Caco-2 (cell line): ENCODE measurements around the gene LGR6. TPM values are rescaled to one million over a fixed set of nuclear protein-coding genes. Genes with fewer than 3 reads are reported as not detected.

Source experiments
- BruUV-seq: library from RNA; stranded (reverse); fragments of 400-500 nt; replicated peaks from 2 replicates; lab custom pipeline; 2021; lab: Mats Ljungman, UMichigan
- CTCF ChIA-PET: fragments of 300-600 bp; sonication (Branson Sonifier 250); formaldehyde crosslinking; loops from one replicate; lab custom pipeline; 2022; ENCODE audit warnings: antibody characterized with exemption; lab: Charles Lee
- POLR2A ChIA-PET: fragments of 300-600 bp; sonication (Branson Sonifier 250); formaldehyde crosslinking; loops from one replicate; lab custom pipeline; 2022; ENCODE audit warnings: antibody characterized with exemption; lab: Charles Lee
- DNase-seq, 2 experiments: peaks; one replicate each; pipeline versions ENCODE4 v3.0.0 to v3.0.0-alpha.2; 2020 to 2022
- H3K27me3 ChIP-seq: replicated peaks from 2 replicates; pipeline ENCODE4 v1.6.0; 2011; ENCODE audit warnings: low read length; ENCODE audit not compliant: control insufficient read depth, insufficient read depth
- H3K36me3 ChIP-seq: 2 replicates; pipeline ENCODE4 v1.5.1; 2011; ENCODE audit warnings: low read length; ENCODE audit not compliant: control insufficient read depth, insufficient read depth
- H3K4me1 ChIP-seq: fragments of 250-450 bp; sonication (Bioruptor Pico); 2 replicates; pipeline ENCODE4 v1.5.1; 2020; ENCODE audit warnings: mild to moderate bottlenecking
- H3K4me3 ChIP-seq: 2 replicates; pipeline ENCODE4 v1.5.1; 2011; ENCODE audit warnings: low read depth, mild to moderate bottlenecking, control low read depth, low read length
- H3K9me3 ChIP-seq: fragments of 250-450 bp; sonication (Bioruptor Pico); 2 replicates; pipeline ENCODE4 v1.5.1; 2020; ENCODE audit warnings: mild to moderate bottlenecking, moderate library complexity
- H3K27ac Mint-ChIP-seq: one replicate; pipeline ENCODE4 v1.8.0; 2022; ENCODE audit warnings: mixed read lengths; ENCODE audit not compliant: unreplicated experiment
- H3K27me3 Mint-ChIP-seq: one replicate; pipeline ENCODE4 v1.8.0; 2022; ENCODE audit warnings: mixed read lengths; ENCODE audit not compliant: insufficient read depth, unreplicated experiment
- H3K36me3 Mint-ChIP-seq: one replicate; pipeline ENCODE4 v1.8.0; 2022; ENCODE audit warnings: mild to moderate bottlenecking, mixed read lengths; ENCODE audit not compliant: insufficient read depth, unreplicated experiment
- H3K4me1 Mint-ChIP-seq: one replicate; pipeline ENCODE4 v1.8.0; 2022; ENCODE audit warnings: low read depth, mixed read lengths; ENCODE audit not compliant: unreplicated experiment
- H3K4me3 Mint-ChIP-seq: one replicate; pipeline ENCODE4 v1.8.0; 2022; ENCODE audit warnings: mild to moderate bottlenecking, moderate library complexity, mixed read lengths; ENCODE audit not compliant: unreplicated experiment
- H3K9me3 Mint-ChIP-seq: one replicate; pipeline ENCODE4 v1.8.0; 2022; ENCODE audit warnings: mixed read lengths; ENCODE audit not compliant: unreplicated experiment
- CTCF ChIP-seq, 2 experiments: fragments of 200-600 bp in 1 of 2; IDR thresholded peaks; 1 replicate in 1 of 2; 2 replicates in 1 of 2; pipeline versions ENCODE4 v1.5.1 to v1.8.0; 2011 to 2022; ENCODE audit warnings: antibody characterized with exemption in 1 of 2, control low read depth in 1 of 2, inconsistent platforms in 1 of 2, low read depth in 1 of 2, low read length in 1 of 2, mild to moderate bottlenecking in 1 of 2, moderate library complexity in 1 of 2; ENCODE audit not compliant: insufficient read depth in 1 of 2, severe bottlenecking in 1 of 2, unreplicated experiment in 1 of 2
- intact Hi-C: fragments of 100-400 bp; cut with micrococcal nuclease; formaldehyde crosslinking; loops from one replicate; pipeline ENCODE4 v1.10.0; 2022; ENCODE audit not compliant: unreplicated experiment
- total RNA-seq: library from RNA; stranded (reverse); gene quantifications from 2 replicates; pipeline ENCODE4 v1.2.3, GENCODE V29; 2022

Gene LGR6
- total RNA-seq, 1 experiment from 2014 or later: 0.36 TPM

- H3K27ac Mint-ChIP-seq: no peak overlapping the region
- no peak overlapping the region for H3K4me3 Mint-ChIP-seq
- H3K27me3 Mint-ChIP-seq: no peaks in the 10 kb centered on the region
- POLR2A ChIA-PET: no interaction called here
- H3K9me3 Mint-ChIP-seq: no peaks in the 10 kb centered on the region
- peaks cover 1% of the 10 kb centered on the region; the same call in 1 of the 2 replicates for H3K4me1 ChIP-seq
- no TSS peak for BruUV-seq
- H3K4me3 ChIP-seq: no peak overlapping the region
- no peak for DNase-seq
- H3K9me3 ChIP-seq: no peaks in the 10 kb centered on the region
- H3K27me3 ChIP-seq: no peaks in the 10 kb centered on the region
- TF ChIP-seq CTCF (IDR thresholded peaks at IDR 0.05; ENCODE audit: insufficient read depth in 1 of 2, low read depth in 1 of 2, low read length in 1 of 2, severe bottlenecking in 1 of 2, unreplicated experiment in 1 of 2): no peak
- no peaks in the 10 kb centered on the region for H3K4me1 Mint-ChIP-seq
- CTCF ChIA-PET: no interaction called here
- no peaks in the 10 kb centered on the region for H3K36me3 ChIP-seq
- intact Hi-C loops: no loop called here
- no peaks in the 10 kb centered on the region for H3K36me3 Mint-ChIP-seq
Measured at GRCh38 chr1:202167708-202168415, 25.7 kb upstream of the LGR6 start.

GRCh38 chr1:202168861-202169260 is 24.7 kb upstream of the LGR6 start:
- DNase-seq: no peak
- CTCF ChIA-PET: interaction anchor here (0.7 kb wide), 1 partner anchor 577 kb away, joined by 7 read pairs; no protein-coding TSS in a partner anchor
- no peaks in the 10 kb centered on the region for H3K4me1 ChIP-seq
- BruUV-seq: no TSS peak
- H3K9me3 ChIP-seq: no peaks in the 10 kb centered on the region
- POLR2A ChIA-PET: no interaction called here
- Mint-ChIP-seq H3K4me1 (no peaks in the 10 kb centered on the region), H3K36me3 (no peaks in the 10 kb centered on the region), H3K4me3 (no peak overlapping the region), H3K27ac (no peak overlapping the region), H3K9me3 (no peaks in the 10 kb centered on the region), H3K27me3 (no peaks in the 10 kb centered on the region)
- H3K27me3 ChIP-seq: no peaks in the 10 kb centered on the region
- H3K4me3 ChIP-seq: no peak overlapping the region
- H3K36me3 ChIP-seq: no peaks in the 10 kb centered on the region
- TF ChIP-seq CTCF (IDR thresholded peaks at IDR 0.05; ENCODE audit: insufficient read depth in 1 of 2, low read depth in 1 of 2, low read length in 1 of 2, severe bottlenecking in 1 of 2, unreplicated experiment in 1 of 2): no peak
- intact Hi-C loops: no loop called here

- Mint-ChIP-seq H3K27ac (no peak overlapping the region), H3K9me3 (no peaks in the 10 kb centered on the region), H3K4me3 (no peak overlapping the region), H3K4me1 (no peaks in the 10 kb centered on the region), H3K27me3 (no peaks in the 10 kb centered on the region), H3K36me3 (no peaks in the 10 kb centered on the region)
- H3K27me3 ChIP-seq: no peaks in the 10 kb centered on the region
- H3K4me1 ChIP-seq: no peaks in the 10 kb centered on the region
- BruUV-seq: no TSS peak
- POLR2A ChIA-PET: no interaction called here
- no peaks in the 10 kb centered on the region for H3K9me3 ChIP-seq
- CTCF ChIA-PET: interaction anchor here (0.6 kb wide), 1 partner anchor 288 kb away, joined by 3 read pairs; no protein-coding TSS in a partner anchor
- H3K36me3 ChIP-seq: no peaks in the 10 kb centered on the region
- no peak for TF ChIP-seq CTCF (IDR thresholded peaks at IDR 0.05; ENCODE audit: insufficient read depth in 1 of 2, low read depth in 1 of 2, low read length in 1 of 2, severe bottlenecking in 1 of 2, unreplicated experiment in 1 of 2)
- DNase-seq: no peak
- intact Hi-C loops: no loop called here
- H3K4me3 ChIP-seq: no peak overlapping the region
Measured at GRCh38 chr1:202170726-202171125, 22.9 kb upstream of the LGR6 start.
